ENCODE results near the gene ANKMY2.

DNA sequence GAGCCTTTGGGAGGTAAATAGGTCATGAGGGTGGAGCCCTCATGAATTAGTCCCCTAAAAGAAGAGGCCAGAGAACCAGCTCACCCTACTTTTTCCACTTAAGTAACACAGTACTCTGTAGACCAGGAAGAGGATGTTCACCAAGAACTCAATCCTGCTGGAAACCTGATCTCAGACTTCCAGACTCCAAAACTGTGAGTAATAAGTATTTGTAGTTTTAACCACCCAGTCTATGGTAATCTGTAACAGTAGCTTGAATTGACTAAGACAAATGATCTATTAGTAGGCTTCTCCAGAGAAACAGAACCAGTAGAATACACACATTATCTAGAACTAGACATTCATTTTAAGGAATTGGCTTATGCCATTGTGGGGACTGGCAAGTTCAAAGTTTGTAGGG is 51.5 kb downstream of the ANKMY2 start:
- TF ChIP-seq, protein P1, sequence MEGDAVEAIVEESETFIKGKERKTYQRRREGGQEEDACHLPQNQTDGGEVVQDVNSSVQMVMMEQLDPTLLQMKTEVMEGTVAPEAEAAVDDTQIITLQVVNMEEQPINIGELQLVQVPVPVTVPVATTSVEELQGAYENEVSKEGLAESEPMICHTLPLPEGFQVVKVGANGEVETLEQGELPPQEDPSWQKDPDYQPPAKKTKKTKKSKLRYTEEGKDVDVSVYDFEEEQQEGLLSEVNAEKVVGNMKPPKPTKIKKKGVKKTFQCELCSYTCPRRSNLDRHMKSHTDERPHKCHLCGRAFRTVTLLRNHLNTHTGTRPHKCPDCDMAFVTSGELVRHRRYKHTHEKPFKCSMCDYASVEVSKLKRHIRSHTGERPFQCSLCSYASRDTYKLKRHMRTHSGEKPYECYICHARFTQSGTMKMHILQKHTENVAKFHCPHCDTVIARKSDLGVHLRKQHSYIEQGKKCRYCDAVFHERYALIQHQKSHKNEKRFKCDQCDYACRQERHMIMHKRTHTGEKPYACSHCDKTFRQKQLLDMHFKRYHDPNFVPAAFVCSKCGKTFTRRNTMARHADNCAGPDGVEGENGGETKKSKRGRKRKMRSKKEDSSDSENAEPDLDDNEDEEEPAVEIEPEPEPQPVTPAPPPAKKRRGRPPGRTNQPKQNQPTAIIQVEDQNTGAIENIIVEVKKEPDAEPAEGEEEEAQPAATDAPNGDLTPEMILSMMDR (conservative IDR thresholded peaks at IDR 0.05), result no peak
- no peak for TF ChIP-seq EZH2 (IDR thresholded peaks at IDR 0.05; ENCODE audit: low read depth)
